ENCODE results near the gene ECD.

DNA sequence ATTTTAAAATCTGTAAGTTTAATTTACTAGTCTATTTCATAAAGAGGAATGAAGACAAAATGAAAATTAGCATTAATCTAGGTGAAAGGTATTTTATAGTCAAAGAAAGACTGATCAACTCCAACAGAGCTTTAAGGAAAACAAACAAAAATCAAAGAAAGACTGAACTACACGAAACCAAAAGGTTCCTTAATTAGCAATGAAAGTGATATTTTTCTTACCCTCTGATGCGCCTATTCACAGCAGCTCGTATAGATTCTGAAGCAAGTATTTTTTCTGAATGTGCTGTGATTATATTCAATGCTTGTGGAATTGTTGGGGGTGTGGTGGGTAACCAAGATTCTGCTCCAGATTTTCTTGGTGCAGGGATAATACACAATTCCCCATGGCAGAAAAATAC is 11.8 kb downstream of the ECD start:
- TF ChIP-seq, protein P1, sequence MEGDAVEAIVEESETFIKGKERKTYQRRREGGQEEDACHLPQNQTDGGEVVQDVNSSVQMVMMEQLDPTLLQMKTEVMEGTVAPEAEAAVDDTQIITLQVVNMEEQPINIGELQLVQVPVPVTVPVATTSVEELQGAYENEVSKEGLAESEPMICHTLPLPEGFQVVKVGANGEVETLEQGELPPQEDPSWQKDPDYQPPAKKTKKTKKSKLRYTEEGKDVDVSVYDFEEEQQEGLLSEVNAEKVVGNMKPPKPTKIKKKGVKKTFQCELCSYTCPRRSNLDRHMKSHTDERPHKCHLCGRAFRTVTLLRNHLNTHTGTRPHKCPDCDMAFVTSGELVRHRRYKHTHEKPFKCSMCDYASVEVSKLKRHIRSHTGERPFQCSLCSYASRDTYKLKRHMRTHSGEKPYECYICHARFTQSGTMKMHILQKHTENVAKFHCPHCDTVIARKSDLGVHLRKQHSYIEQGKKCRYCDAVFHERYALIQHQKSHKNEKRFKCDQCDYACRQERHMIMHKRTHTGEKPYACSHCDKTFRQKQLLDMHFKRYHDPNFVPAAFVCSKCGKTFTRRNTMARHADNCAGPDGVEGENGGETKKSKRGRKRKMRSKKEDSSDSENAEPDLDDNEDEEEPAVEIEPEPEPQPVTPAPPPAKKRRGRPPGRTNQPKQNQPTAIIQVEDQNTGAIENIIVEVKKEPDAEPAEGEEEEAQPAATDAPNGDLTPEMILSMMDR (IDR thresholded peaks at IDR 0.05) = no peak
- TF ChIP-seq POLR2A (IDR thresholded peaks at IDR 0.05) = no peak

Measured in lower leg skin (tissue), 3 donors.